Activated CD4-positive, alpha-beta T cell treated with anti-CD3 and anti-CD28 coated beads for 36 hours (primary cell): Measurements from ENCODE around the gene ZNF670. TPM values are rescaled to one million over a fixed set of nuclear protein-coding genes. Genes with fewer than 3 reads are reported as not detected.
A peak's percentile ranks its signal among the peaks of the same experiment; 100 is the strongest.
"Not testable (repeated sequence)": the region's sequence is repeated elsewhere in the genome, so short reads cannot be mapped to it uniquely, and the experiment has no call there.

ENCODE experiments used
- ATAC-seq: fragments of 200-7000 bp; cut with Tn5 transposase; one replicate; pipeline ENCODE4 v1.10.0; 2021; ENCODE audit warnings: mild to moderate bottlenecking, moderate library complexity
- CTCF ChIA-PET: fragments of 350-600 bp; sonication (Branson Sonifier 250); formaldehyde crosslinking; loops from one replicate; lab custom pipeline; 2021; ENCODE audit warnings: antibody characterized with exemption; lab: Charles Lee
- POLR2A ChIA-PET: fragments of 350-600 bp; sonication (Branson Sonifier 250); formaldehyde crosslinking; loops from one replicate; lab custom pipeline; 2021; ENCODE audit warnings: antibody characterized with exemption, inconsistent platforms; lab: Charles Lee
- DNase-seq: peaks from one replicate; pipeline ENCODE4 v3.0.0-alpha.2; 2020
- H3K27ac Mint-ChIP-seq: one replicate; pipeline ENCODE4 v1.8.0; 2021; ENCODE audit warnings: mixed read lengths
- H3K27me3 Mint-ChIP-seq: one replicate; pipeline ENCODE4 v1.8.0; 2021; ENCODE audit warnings: mixed read lengths
- H3K36me3 Mint-ChIP-seq: one replicate; pipeline ENCODE4 v1.8.0; 2021; ENCODE audit warnings: low read depth, mixed read lengths
- H3K4me1 Mint-ChIP-seq: one replicate; pipeline ENCODE4 v1.8.0; 2021; ENCODE audit warnings: mixed read lengths
- H3K4me3 Mint-ChIP-seq: one replicate; pipeline ENCODE4 v1.8.0; 2021; ENCODE audit warnings: mild to moderate bottlenecking, moderate library complexity, mixed read lengths
- H3K9me3 Mint-ChIP-seq: one replicate; pipeline ENCODE4 v1.8.0; 2021; ENCODE audit warnings: low read depth, mixed read lengths
- intact Hi-C, 2 experiments: fragments of 100-400 bp; cut with DNase I in 1 of 2; cut with micrococcal nuclease in 1 of 2; formaldehyde crosslinking; loops; one replicate each; pipeline versions ENCODE4 v1.14.2 to v1.15.1; 2022 to 2024; cut with DNase I, micrococcal nuclease
- total RNA-seq, 2 experiments: library from RNA; stranded (reverse); gene quantifications; one replicate each; pipeline ENCODE4 v1.2.3, GENCODE V29; 2021

Gene ZNF670
- total RNA-seq, result 1 to 10 TPM; 4.3 to 4.9 TPM

GRCh38 chr1:247078258-247079140, at the start of gene ZNF670:
ZNF670 (minus strand) TSS chr1:247078811; CDS start chr1:247078596, 215 bp downstream.
- peak within 1 kb of the TSS; percentile 89 for H3K4me3 Mint-ChIP-seq

DNA sequence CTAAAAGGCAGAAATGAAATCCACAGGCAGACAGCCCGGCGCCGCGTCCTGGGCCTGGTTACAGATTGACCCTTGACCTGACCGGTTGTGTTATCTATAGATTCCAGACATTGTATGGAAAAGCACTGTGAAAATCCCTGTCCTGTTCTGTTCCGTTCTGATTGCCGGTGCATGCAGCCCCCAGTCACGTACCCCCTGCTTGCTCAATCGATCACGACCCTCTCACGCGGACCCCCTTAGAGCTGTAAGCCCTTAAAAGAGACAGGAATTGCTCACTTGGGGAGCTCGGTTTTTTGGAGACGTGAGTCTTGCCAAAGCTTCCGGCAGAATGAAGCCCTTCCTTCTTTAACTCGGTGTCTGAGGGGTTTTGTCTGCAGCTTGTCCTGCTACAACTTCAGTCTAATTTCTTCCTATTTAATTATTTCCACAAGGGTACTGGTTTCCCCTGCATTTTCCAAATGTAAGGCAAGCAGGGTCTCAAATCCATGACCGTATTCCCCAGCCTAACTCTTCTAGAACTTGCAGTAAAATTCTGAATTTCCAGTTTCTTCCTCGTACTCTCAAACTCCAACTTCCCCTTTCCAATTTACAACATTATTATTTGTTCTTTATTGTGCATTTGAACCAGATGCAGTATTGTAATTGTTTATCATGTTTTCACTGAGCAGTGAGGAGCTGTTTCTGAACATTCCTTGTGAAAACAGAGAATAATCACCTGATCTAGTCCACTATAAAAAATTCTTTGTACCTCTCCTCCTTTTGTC, 49.1 kb upstream of the ZNF670 start:
- peak overlapping the region; percentile 72 for H3K4me3 Mint-ChIP-seq
- CTCF ChIA-PET, DNase-seq, H3K27me3 Mint-ChIP-seq, ATAC-seq, H3K4me1 Mint-ChIP-seq: not testable (repeated sequence)
- POLR2A ChIA-PET, result interaction anchor here (0.6 to 1.2 kb wide), 2 partner anchors 41 to 43 kb away, joined by 3 to 4 read pairs; no protein-coding TSS in a partner anchor
- peaks cover 30% of the 10 kb centered on the region for H3K36me3 Mint-ChIP-seq
- peak overlapping the region; percentile 79 for H3K27ac Mint-ChIP-seq
- intact Hi-C loops, result loop anchor here in 1 of 2 experiments (2.0 kb wide), 1 partner anchor 41 kb away; no protein-coding TSS in a partner anchor
- H3K9me3 Mint-ChIP-seq, result peaks cover 18% of the 10 kb centered on the region

More at GRCh38 chr1:247078258-247079140, at the start of gene ZNF670:
- Mint-ChIP-seq H3K27ac (peak within 1 kb of the TSS; percentile 91), H3K27me3 (peaks cover 5% of the 10 kb centered on the region), H3K4me1 (peaks cover 27% of the 10 kb centered on the region), H3K36me3 (peaks cover 24% of the 10 kb centered on the region), H3K9me3 (peaks cover 7% of the 10 kb centered on the region)
- CTCF ChIA-PET, result interaction anchor here (0.6 kb wide), 1 partner anchor 706 kb away, joined by 3 read pairs; no protein-coding TSS in a partner anchor
- intact Hi-C loops, result loop anchor here (1.0 to 10.0 kb wide), 8 partner anchors 26 to 512 kb away; partner anchors contain the start of genes ZNF496 (in 2 of the 2), ZNF669 (in 2 of the 2), AHCTF1 (in 1 of the 2) and CNST (in 1 of the 2)
- ATAC-seq (peak; percentile 100), DNase-seq (peak; percentile 97)
- POLR2A ChIA-PET, result interaction anchor here (0.6 to 1.4 kb wide), 2 partner anchors 72 to 132 kb away, joined by 3 to 4 read pairs; no protein-coding TSS in a partner anchor

- H3K27me3 Mint-ChIP-seq, H3K27ac Mint-ChIP-seq, POLR2A ChIA-PET, DNase-seq, CTCF ChIA-PET, H3K4me1 Mint-ChIP-seq, H3K4me3 Mint-ChIP-seq, intact Hi-C loops: not testable (repeated sequence)
- peak; percentile 70 for ATAC-seq
- H3K9me3 Mint-ChIP-seq, result peaks cover 12% of the 10 kb centered on the region
- peaks cover 20% of the 10 kb centered on the region for H3K36me3 Mint-ChIP-seq
Measured at GRCh38 chr1:247126601-247127000, 48.0 kb upstream of the ZNF670 start.

- POLR2A ChIA-PET, intact Hi-C loops, CTCF ChIA-PET, H3K27ac Mint-ChIP-seq, H3K27me3 Mint-ChIP-seq, H3K4me1 Mint-ChIP-seq, H3K4me3 Mint-ChIP-seq, DNase-seq: not testable (repeated sequence)
- peaks cover 19% of the 10 kb centered on the region for H3K36me3 Mint-ChIP-seq
- H3K9me3 Mint-ChIP-seq, result peaks cover 14% of the 10 kb centered on the region
- ATAC-seq, result peak; percentile 100
Measured at GRCh38 chr1:247126166-247126565, 47.6 kb upstream of the ZNF670 start.

DNA sequence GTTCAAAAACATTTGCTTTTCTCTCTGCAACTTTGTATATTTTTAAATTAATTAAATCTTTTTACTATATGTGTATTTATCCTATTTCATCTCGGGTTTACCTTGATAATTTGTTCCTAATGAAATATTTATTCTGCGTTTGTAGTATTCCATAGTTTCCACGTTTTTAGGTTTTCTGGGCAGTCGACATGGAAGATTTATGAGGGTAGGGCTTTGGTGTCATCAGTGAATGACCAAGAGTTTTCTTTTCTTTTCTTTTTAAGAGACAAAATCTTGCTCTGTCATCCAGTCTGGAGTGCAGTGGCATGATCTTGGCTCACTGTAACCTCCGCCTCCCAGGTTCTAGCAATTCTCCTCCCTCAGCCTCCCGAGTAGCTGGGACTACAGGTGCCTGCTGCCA, 42.8 kb upstream of the ZNF670 start:
- ChIA-PET POLR2A (interaction anchor here (0.6 kb wide), 1 partner anchor 1498 kb away, joined by 3 read pairs; no protein-coding TSS in a partner anchor), CTCF (no interaction called here)
- intact Hi-C loops, result no loop called here
- ATAC-seq (no peak), DNase-seq (no peak)
- H3K4me3 Mint-ChIP-seq, result no peak overlapping the region
- H3K9me3 Mint-ChIP-seq, result peaks cover 11% of the 10 kb centered on the region
- H3K27me3 Mint-ChIP-seq, result no peaks in the 10 kb centered on the region
- H3K4me1 Mint-ChIP-seq, result no peaks in the 10 kb centered on the region
- H3K27ac Mint-ChIP-seq, result no peak overlapping the region
- no peaks in the 10 kb centered on the region for H3K36me3 Mint-ChIP-seq

DNA sequence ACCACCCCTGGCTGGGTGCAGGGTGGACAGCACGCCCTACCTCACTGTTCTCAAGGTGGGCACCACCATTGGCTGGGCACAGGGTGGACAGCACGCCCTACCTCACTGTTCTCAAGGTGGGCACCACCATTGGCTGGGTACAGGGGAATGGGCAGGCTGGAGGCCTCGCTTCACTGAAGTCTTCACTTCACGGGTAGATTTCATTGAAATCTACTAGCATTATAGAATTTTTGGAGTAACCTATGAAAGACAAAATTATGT, 41.7 kb upstream of the ZNF670 start:
- POLR2A ChIA-PET, DNase-seq, H3K27ac Mint-ChIP-seq, CTCF ChIA-PET, intact Hi-C loops, H3K27me3 Mint-ChIP-seq, H3K4me1 Mint-ChIP-seq, H3K36me3 Mint-ChIP-seq, H3K4me3 Mint-ChIP-seq, ATAC-seq: not testable (repeated sequence)
- peaks cover 11% of the 10 kb centered on the region for H3K9me3 Mint-ChIP-seq

DNA sequence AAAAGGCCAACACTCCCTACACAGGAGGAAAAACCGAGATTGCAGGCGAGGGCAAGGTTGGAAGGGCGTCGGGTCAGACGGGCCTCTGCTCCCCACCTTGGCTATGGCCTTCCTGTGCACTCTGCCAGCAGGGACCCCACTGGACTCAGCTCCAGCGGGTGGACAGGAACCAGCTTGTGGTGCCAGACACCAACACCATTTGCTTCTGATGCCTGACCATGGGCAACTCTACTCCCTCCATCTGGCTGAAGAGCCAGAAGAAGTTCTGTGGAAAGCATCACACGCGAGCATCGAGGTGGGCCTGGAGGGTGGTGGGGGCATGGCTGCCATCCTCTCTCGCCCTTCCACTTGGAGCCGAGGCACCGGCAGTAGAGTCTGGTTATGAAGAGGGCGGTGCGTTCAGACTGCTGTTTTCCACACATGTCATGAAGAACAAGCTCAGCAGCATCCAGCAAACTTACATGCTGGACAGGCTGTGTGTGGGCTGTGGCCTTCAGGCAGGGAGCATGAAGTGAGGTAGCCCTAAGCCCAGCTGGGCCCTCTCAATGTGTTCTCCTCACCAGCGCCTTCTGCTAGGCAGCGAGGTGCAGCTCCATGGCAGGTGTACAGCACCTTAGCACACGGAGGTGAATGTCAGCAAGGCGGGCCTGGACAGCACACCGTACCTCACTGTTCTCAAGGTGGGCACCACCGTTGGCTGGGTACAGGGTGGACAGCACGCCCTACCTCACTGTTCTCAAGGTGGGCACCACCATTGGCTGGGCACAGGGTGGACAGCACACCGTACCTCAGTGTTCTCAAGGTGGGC, 41.2 kb upstream of the ZNF670 start:
- no peaks in the 10 kb centered on the region for H3K4me1 Mint-ChIP-seq
- intact Hi-C loops, result no loop called here
- no peak overlapping the region for H3K27ac Mint-ChIP-seq
- H3K36me3 Mint-ChIP-seq, result no peaks in the 10 kb centered on the region
- ChIA-PET CTCF (interaction anchor here (0.5 to 0.8 kb wide), 3 partner anchors 34 to 173 kb away, joined by 3 to 4 read pairs (median 3); no protein-coding TSS in a partner anchor), POLR2A (no interaction called here)
- H3K27me3 Mint-ChIP-seq, result no peaks in the 10 kb centered on the region
- DNase-seq, result no peak
- H3K4me3 Mint-ChIP-seq, result no peak overlapping the region
- H3K9me3 Mint-ChIP-seq, result peaks cover 8% of the 10 kb centered on the region
- no peak for ATAC-seq

DNA sequence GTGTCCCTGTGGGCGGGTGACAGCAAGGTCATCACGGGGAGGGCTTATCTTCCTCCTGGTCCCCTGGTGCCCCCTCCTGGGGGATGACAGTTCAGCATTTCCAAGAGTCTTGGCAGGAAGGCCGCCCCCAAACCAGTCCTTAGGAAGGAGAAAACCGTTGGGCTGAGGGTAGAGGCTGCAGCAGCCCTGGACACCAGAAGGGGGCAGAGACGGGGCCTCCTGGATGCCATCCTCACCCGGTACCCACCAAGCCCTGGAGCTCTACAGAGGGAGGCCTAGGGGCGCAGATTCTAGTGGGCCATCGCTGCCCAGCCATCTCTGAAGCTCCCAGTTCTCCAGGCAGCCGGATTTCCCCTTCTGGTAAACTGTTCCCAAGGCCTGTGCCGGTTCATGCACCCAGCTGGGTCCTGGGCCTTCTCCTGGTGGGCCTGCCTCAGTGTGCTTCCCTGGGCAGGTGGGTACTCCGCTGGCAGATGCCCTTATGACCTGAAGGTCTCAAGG, 40.4 kb upstream of the ZNF670 start:
- no peaks in the 10 kb centered on the region for H3K4me1 Mint-ChIP-seq
- H3K27ac Mint-ChIP-seq, result no peak overlapping the region
- ChIA-PET CTCF (interaction anchor here (0.5 to 0.8 kb wide), 3 partner anchors 33 to 173 kb away, joined by 3 to 4 read pairs (median 3); no protein-coding TSS in a partner anchor), POLR2A (interaction anchor here (0.6 kb wide), 1 partner anchor 88 kb away, joined by 3 read pairs; no protein-coding TSS in a partner anchor)
- no peaks in the 10 kb centered on the region for H3K27me3 Mint-ChIP-seq
- H3K9me3 Mint-ChIP-seq, result peaks cover 6% of the 10 kb centered on the region
- intact Hi-C loops, result no loop called here
- DNase-seq, result peak; percentile 62
- peak; percentile 66 for ATAC-seq
- no peak overlapping the region for H3K4me3 Mint-ChIP-seq
- H3K36me3 Mint-ChIP-seq, result no peaks in the 10 kb centered on the region

- ATAC-seq, result no peak
- H3K4me3 Mint-ChIP-seq, result no peak overlapping the region
- DNase-seq, result no peak
- ChIA-PET CTCF (no interaction called here), POLR2A (no interaction called here)
- intact Hi-C loops, result no loop called here
- H3K27me3 Mint-ChIP-seq, result peaks cover 12% of the 10 kb centered on the region
- no peaks in the 10 kb centered on the region for H3K36me3 Mint-ChIP-seq
- H3K27ac Mint-ChIP-seq, result no peak overlapping the region
- peaks cover 5% of the 10 kb centered on the region for H3K4me1 Mint-ChIP-seq
- H3K9me3 Mint-ChIP-seq, result no peaks in the 10 kb centered on the region
Measured at GRCh38 chr1:247115545-247115944, 36.9 kb upstream of the ZNF670 start.

DNA sequence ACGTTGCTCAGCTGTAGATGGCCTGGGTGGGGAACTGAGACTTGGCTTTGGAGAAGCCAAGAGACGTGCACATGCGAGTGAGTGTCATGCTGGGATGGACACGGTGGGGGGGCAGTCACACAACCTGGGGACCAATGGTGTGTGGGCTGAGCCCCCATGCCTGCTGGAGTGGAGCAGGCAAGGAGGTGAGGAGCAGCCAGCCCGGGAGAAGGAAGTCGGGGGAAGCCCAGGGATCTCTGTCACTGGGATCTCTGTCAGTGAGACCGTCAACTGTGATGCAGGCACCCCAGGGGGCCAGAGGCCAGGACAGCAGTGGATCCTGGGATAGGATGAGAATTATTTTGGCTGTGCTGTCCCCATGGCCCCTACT, 36.5 kb upstream of the ZNF670 start:
- ATAC-seq, result no peak
- intact Hi-C loops, result no loop called here
- POLR2A ChIA-PET, result no interaction called here
- Mint-ChIP-seq H3K27me3 (peaks cover 12% of the 10 kb centered on the region), H3K27ac (no peak overlapping the region), H3K9me3 (no peaks in the 10 kb centered on the region), H3K4me3 (no peak overlapping the region), H3K36me3 (no peaks in the 10 kb centered on the region), H3K4me1 (peaks cover 6% of the 10 kb centered on the region)
- no peak for DNase-seq
- CTCF ChIA-PET, result interaction anchor here (0.6 kb wide), 1 partner anchor 112 kb away, joined by 3 read pairs; no protein-coding TSS in a partner anchor
